H1 (cell line): ENCODE measurements around the gene HSCB. TPM values are rescaled to one million over a fixed set of nuclear protein-coding genes. Genes with fewer than 3 reads are reported as not detected.

Experiments
- CTCF ChIA-PET: fragments of 300-600 bp; sonication (Branson Sonifier 250); formaldehyde crosslinking; loops from one replicate; lab custom pipeline; 2021; ENCODE audit not compliant: partially characterized antibody; lab: Charles Lee
- POLR2A ChIA-PET: fragments of 300-600 bp; sonication (Branson Sonifier 250); formaldehyde crosslinking; loops from one replicate; lab custom pipeline; 2021; ENCODE audit warnings: inconsistent platforms; ENCODE audit not compliant: partially characterized antibody; lab: Charles Lee
- DNase-seq, 2 experiments: peaks; one replicate each; pipeline versions ENCODE4 v3.0.0 to v3.0.0-alpha.2; 2010 to 2022; ENCODE audit warnings: low spot score in 2 of 2, low read depth in 1 of 2, mixed read lengths in 1 of 2
- FAIRE-seq: peaks from 2 replicates; lab custom pipeline; 2011; peaks lifted over from hg19 to GRCh38; lab: Jason Lieb, UNC
- H2AFZ ChIP-seq: 2 replicates; pipeline ENCODE4 v1.8.1; 2012; ENCODE audit warnings: low read length, inconsistent platforms
- H2AK5ac ChIP-seq: 2 replicates; pipeline ENCODE4 v1.6.1; 2013; ENCODE audit warnings: low read depth, low read length
- H2BK120ac ChIP-seq: replicated peaks from 2 replicates; pipeline ENCODE3; 2013; ENCODE audit warnings: low read depth, low read length, inconsistent platforms
- H2BK12ac ChIP-seq: 2 replicates; pipeline ENCODE4 v1.6.1; 2013; ENCODE audit warnings: low read depth, low read length
- H2BK15ac ChIP-seq: 2 replicates; pipeline ENCODE4 v1.6.1; 2013; ENCODE audit warnings: low read length
- H2BK20ac ChIP-seq: 2 replicates; pipeline ENCODE4 v1.6.1; 2013; ENCODE audit warnings: low read length
- H2BK5ac ChIP-seq: 2 replicates; pipeline ENCODE4 v1.6.1; 2013; ENCODE audit warnings: low read depth, low read length
- H3K14ac ChIP-seq: 2 replicates; pipeline ENCODE4 v1.6.1; 2013; ENCODE audit warnings: inconsistent platforms; ENCODE audit not compliant: insufficient read length
- H3K18ac ChIP-seq: 2 replicates; pipeline ENCODE4 v1.6.1; 2013; ENCODE audit warnings: low read length; ENCODE audit errors: extremely low read depth
- H3K23ac ChIP-seq: 2 replicates; pipeline ENCODE4 v1.6.1; 2013; ENCODE audit warnings: inconsistent platforms; ENCODE audit not compliant: insufficient read length
- H3K23me2 ChIP-seq: 2 replicates; pipeline ENCODE4 v1.6.1; 2013; ENCODE audit warnings: low read depth, low read length
- H3K27ac ChIP-seq: 2 replicates; pipeline ENCODE4 v1.6.1; 2011; ENCODE audit warnings: low read depth, low read length, inconsistent platforms
- H3K27me3 ChIP-seq, 4 experiments: replicated peaks in 1 of 4; 1 replicate in 1 of 4; 2 replicates in 3 of 4; pipeline versions ENCODE4 v1.6.1 to v1.8.1; 2011 to 2013; ENCODE audit warnings: low read length in 3 of 4, mild to moderate bottlenecking in 3 of 4, inconsistent platforms in 2 of 4, mixed read lengths in 2 of 4, moderate library complexity in 1 of 4; ENCODE audit not compliant: control insufficient read depth in 3 of 4, insufficient read depth in 3 of 4; ENCODE audit errors: extremely low read depth in 1 of 4
- H3K36me3 ChIP-seq, 4 experiments: 2 replicates each; pipeline versions ENCODE4 v1.6.1 to v1.8.1; 2011 to 2013; ENCODE audit warnings: mild to moderate bottlenecking in 4 of 4, low read length in 3 of 4, moderate library complexity in 2 of 4, control low read depth in 1 of 4, inconsistent platforms in 1 of 4; ENCODE audit not compliant: insufficient read depth in 4 of 4, control insufficient read depth in 2 of 4
- H3K4ac ChIP-seq: replicated peaks from 2 replicates; pipeline ENCODE3; 2013; ENCODE audit warnings: low read length, low read depth, mixed read lengths, inconsistent platforms; ENCODE audit not compliant: insufficient read length
- H3K4me1 ChIP-seq, 4 experiments: replicated peaks in 1 of 4; 1 replicate in 1 of 4; 2 replicates in 3 of 4; pipeline versions ENCODE4 v1.6.1 to v1.8.1; 2011 to 2013; ENCODE audit warnings: low read length in 3 of 4, inconsistent platforms in 2 of 4, mixed read lengths in 1 of 4; ENCODE audit not compliant: insufficient read depth in 4 of 4, control insufficient read depth in 3 of 4
- H3K4me2 ChIP-seq, 2 experiments: 2 replicates each; pipeline versions ENCODE4 v1.6.1 to v1.8.1; 2011 to 2013; ENCODE audit warnings: low read depth in 2 of 2, low read length in 2 of 2, control low read depth in 1 of 2, inconsistent platforms in 1 of 2, mild to moderate bottlenecking in 1 of 2; ENCODE audit not compliant: insufficient read depth in 1 of 2
- H3K4me3 ChIP-seq, 4 experiments: fragments of 200-600, 300-600 bp in 1 of 4; sonication (generic), shearing (Covaris generic), sonication (Bioruptor Twin) in 1 of 4; 2 replicates each; pipeline versions ENCODE4 v1.5.1 to v1.8.1; 2011 to 2016; ENCODE audit warnings: low read length in 4 of 4, low read depth in 3 of 4, control low read depth in 2 of 4, inconsistent platforms in 2 of 4, mild to moderate bottlenecking in 2 of 4, mixed read lengths in 1 of 4, moderate library complexity in 1 of 4; ENCODE audit not compliant: insufficient read depth in 2 of 4; ENCODE audit errors: extremely low read depth in 1 of 4
- H3K56ac ChIP-seq: replicated peaks from 2 replicates; pipeline ENCODE3; 2013; ENCODE audit warnings: low read depth, mild to moderate bottlenecking, mixed read lengths, low read length, inconsistent platforms; ENCODE audit not compliant: insufficient read length
- H3K79me1 ChIP-seq: 2 replicates; pipeline ENCODE4 v1.6.1; 2013; ENCODE audit warnings: low read depth, low read length, control low read depth
- H3K79me2 ChIP-seq, 2 experiments: 2 replicates each; pipeline versions ENCODE4 v1.6.1 to v1.8.1; 2012 to 2013; ENCODE audit warnings: low read length in 2 of 2, mild to moderate bottlenecking in 2 of 2, inconsistent platforms in 1 of 2; ENCODE audit not compliant: insufficient read depth in 2 of 2, control insufficient read depth in 1 of 2
- H3K9ac ChIP-seq, 4 experiments: replicated peaks in 1 of 4; 1 replicate in 1 of 4; 2 replicates in 3 of 4; pipeline versions ENCODE4 v1.6.1 to v1.8.1; 2011 to 2013; ENCODE audit warnings: low read depth in 3 of 4, low read length in 3 of 4, control low read depth in 2 of 4, mild to moderate bottlenecking in 2 of 4, moderate library complexity in 2 of 4, inconsistent platforms in 1 of 4; ENCODE audit errors: extremely low read depth in 1 of 4
- H3K9me3 ChIP-seq, 2 experiments: 2 replicates each; pipeline versions ENCODE4 v1.6.1 to v1.8.1; 2012 to 2013; ENCODE audit warnings: mild to moderate bottlenecking in 2 of 2, moderate library complexity in 2 of 2, control low read depth in 1 of 2, inconsistent platforms in 1 of 2, low read depth in 1 of 2, low read length in 1 of 2, mixed read lengths in 1 of 2; ENCODE audit not compliant: insufficient read depth in 2 of 2
- H4K20me1 ChIP-seq, 2 experiments: replicated peaks in 1 of 2; 2 replicates each; pipeline versions ENCODE3 to v1.8.1; 2011 to 2013; ENCODE audit warnings: inconsistent platforms in 2 of 2, low read length in 2 of 2, mild to moderate bottlenecking in 1 of 2; ENCODE audit not compliant: insufficient read depth in 2 of 2, control insufficient read depth in 1 of 2
- H4K5ac ChIP-seq: 2 replicates; pipeline ENCODE4 v1.6.1; 2013; ENCODE audit warnings: low read length, low read depth, mixed read lengths, inconsistent platforms; ENCODE audit not compliant: insufficient read length
- H4K8ac ChIP-seq: 2 replicates; pipeline ENCODE4 v1.8.0; 2013; ENCODE audit warnings: mild to moderate bottlenecking, moderate library complexity, low read length, inconsistent platforms; ENCODE audit not compliant: insufficient read depth; ENCODE audit errors: extremely low read depth
- H4K91ac ChIP-seq: replicated peaks from 2 replicates; pipeline ENCODE3; 2013; ENCODE audit warnings: low read length, mixed read lengths, inconsistent platforms; ENCODE audit not compliant: insufficient read length
- BCL11A ChIP-seq, 2 experiments: IDR thresholded peaks; one replicate each; pipeline ENCODE4 v1.6.1; 2011; ENCODE audit warnings: low read depth in 2 of 2, low read length in 2 of 2, mild to moderate bottlenecking in 2 of 2
- CBX5 ChIP-seq: fragments of 300-800, 300-1000 bp; sonication (generic); IDR thresholded peaks from 2 replicates; pipeline ENCODE4 v1.7.1; 2016; ENCODE audit warnings: antibody characterized with exemption, low read length, low read depth
- CHD2 ChIP-seq: IDR thresholded peaks from 2 replicates; pipeline ENCODE4 v1.6.1; 2012; ENCODE audit warnings: low read length, improper control_type of control experiment
- EZH2 ChIP-seq: fragments of 200-600 bp; sonication (generic); IDR thresholded peaks from 2 replicates; pipeline ENCODE4 v1.7.1; 2012; ENCODE audit warnings: low read depth, mild to moderate bottlenecking, moderate library complexity, low read length, inconsistent platforms; ENCODE audit not compliant: severe bottlenecking
- GABPA ChIP-seq: IDR thresholded peaks from 2 replicates; pipeline ENCODE4 v1.6.1; 2011; ENCODE audit warnings: mild to moderate bottlenecking, low read length, moderate library complexity, borderline replicate concordance; ENCODE audit not compliant: insufficient read depth
- NANOG ChIP-seq: IDR thresholded peaks from 2 replicates; pipeline ENCODE4 v1.6.1; 2011; ENCODE audit warnings: low read length, low read depth, mild to moderate bottlenecking, inconsistent platforms; ENCODE audit not compliant: insufficient read depth, poor library complexity, severe bottlenecking
- RXRA ChIP-seq: IDR thresholded peaks from 2 replicates; pipeline ENCODE4 v1.6.1; 2011; ENCODE audit warnings: low read depth, mild to moderate bottlenecking, low read length, moderate library complexity; ENCODE audit not compliant: insufficient read depth
- SUZ12 ChIP-seq: fragments of 200-600 bp; sonication (generic); IDR thresholded peaks from 2 replicates; pipeline ENCODE4 v1.6.1; 2012; ENCODE audit warnings: mild to moderate bottlenecking, inconsistent platforms, low read length, moderate library complexity, mixed read lengths
- TAF1 ChIP-seq: IDR thresholded peaks from 2 replicates; pipeline ENCODE4 v1.6.1; 2011; ENCODE audit warnings: mild to moderate bottlenecking, low read depth, low read length
- WGBS, 2 experiments: shearing (Covaris generic) in 1 of 2; methylation state at CpG; one replicate each; pipeline versions ENCODE4 v1.1.6 to v1.1.7; 2013 to 2015; ENCODE audit warnings: low lambda C conversion rate in 2 of 2, mixed read lengths in 2 of 2, inconsistent platforms in 1 of 2, low coverage in 1 of 2, missing lambda C conversion rate in 1 of 2; ENCODE audit not compliant: insufficient replicate concordance in 2 of 2, insufficient coverage in 1 of 2, insufficient read length in 1 of 2; ENCODE audit errors: extremely low coverage in 1 of 2, missing lambda C conversion rate in 1 of 2; 5-methylcytosine and 5-hydroxymethylcytosine counted together
- polyA plus RNA-seq, 7 experiments: library from polyadenylated mRNA; depleted of rRNA in 3 of 7; stranded (reverse) in 5 of 7; unstranded in 2 of 7; fragments of >200 nt in 5 of 7; fragments of 200-250 nt in 2 of 7; gene quantifications; 1 replicate in 5 of 7; 2 replicates in 1 of 7; 4 replicates in 1 of 7; pipeline versions ENCODE4 v1.2.1 to v1.2.3, GENCODE V29; 2011 to 2013; ENCODE audit warnings: missing spikeins in 2 of 7, mixed read lengths in 2 of 7
- total RNA-seq: library from RNA; stranded (reverse); fragmentation: NEBNext Ultra II Directional; extraction: Animal tissue kit (Norgen Biotek cat#: 25700); gene quantifications from 2 replicates; pipeline ENCODE4 v1.2.1, GENCODE V29; 2021
- TF ChIP-seq, protein P1 (sequence below): IDR thresholded peaks from 2 replicates; pipeline ENCODE4 v1.6.1; 2012; ENCODE audit warnings: inconsistent platforms

Gene HSCB
- total and polyA plus RNA-seq, 2 of the 8 experiments (the other 6 are each of a cell fraction or from before 2014, with no cell fraction given), result 14.7 to 16.6 TPM

DNA sequence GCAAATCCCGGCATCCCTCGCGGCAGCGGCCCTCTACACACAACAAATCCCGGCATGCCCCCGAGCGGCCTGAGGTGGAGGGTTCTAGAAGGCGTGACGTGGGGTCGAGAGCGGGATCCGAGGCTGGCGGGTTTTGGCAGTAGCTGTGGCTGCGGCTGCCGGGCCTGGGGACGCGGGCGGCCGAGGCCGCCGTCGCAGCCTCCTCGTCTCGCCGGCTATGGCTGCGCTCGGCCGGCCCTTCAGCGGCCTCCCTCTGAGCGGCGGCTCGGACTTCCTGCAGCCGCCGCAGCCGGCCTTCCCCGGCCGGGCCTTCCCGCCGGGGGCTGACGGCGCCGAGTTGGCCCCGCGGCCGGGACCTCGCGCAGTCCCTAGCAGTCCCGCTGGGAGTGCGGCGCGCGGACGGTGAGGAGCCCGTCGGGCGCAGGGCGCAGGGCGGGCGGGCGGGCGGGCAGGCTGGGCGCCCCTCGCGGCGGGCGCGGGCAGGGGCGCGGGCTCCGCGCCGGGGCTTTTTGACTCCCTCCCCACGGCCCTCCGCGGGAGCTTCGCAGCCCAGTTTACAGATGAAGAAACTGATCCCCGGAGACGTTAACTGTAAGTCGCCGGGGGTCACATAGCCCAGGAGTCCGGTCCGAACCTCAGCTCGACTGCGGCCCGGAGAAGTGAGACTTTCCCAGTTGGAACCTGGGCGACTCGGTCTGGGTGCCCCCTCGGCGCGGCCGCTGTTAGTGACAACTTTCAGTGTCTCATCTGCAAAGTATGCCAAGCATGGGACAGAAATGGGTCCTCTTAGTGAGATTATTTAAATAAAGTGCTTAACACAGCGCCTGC lies 31.0 kb downstream of the HSCB start, which contains the start of gene CCDC117:
TSS of gene CCDC117 (plus strand) at position 63 of the 828 bp plus-strand sequence. CDS start at position 218, 155 bp downstream.
- DNase-seq, result peak; percentile 89 to 92
- peaks cover 4% of the 10 kb centered on the region for H3K23me2 ChIP-seq
- no peak within 1 kb of the TSS for H2AFZ ChIP-seq
- no peak within 1 kb of the TSS for H2BK12ac ChIP-seq
- H3K56ac ChIP-seq, result no peak within 1 kb of the TSS
- POLR2A ChIA-PET, result interaction anchor here (0.6 to 5.5 kb wide), 7 partner anchors 12 to 237 kb away, joined by 3 to 31 read pairs (median 4); partner anchors contain the start of genes CHEK2, HSCB, TTC28 and XBP1
- peak within 1 kb of the TSS; percentile 72 for H4K5ac ChIP-seq
- no peak within 1 kb of the TSS; the same call in none of the 2 replicates for H3K18ac ChIP-seq
- peak within 1 kb of the TSS; percentile 97; the same call in 1 of the 2 replicates for H4K8ac ChIP-seq
- H3K4me2 ChIP-seq, result peak within 1 kb of the TSS; percentile 88 to 97
- H3K14ac ChIP-seq, result no peak within 1 kb of the TSS
- peak within 1 kb of the TSS; percentile 74 to 96 (median 88) for H3K9ac ChIP-seq
- H3K27me3 ChIP-seq, result no peaks in the 10 kb centered on the region
- no peak within 1 kb of the TSS for H2AK5ac ChIP-seq
- H3K4me1 ChIP-seq, result peaks cover 0 to 3% (median 0%) of the 10 kb centered on the region in 4 experiments; a peak in 2 of 7 replicates
- no peak within 1 kb of the TSS for H4K91ac ChIP-seq
- peak within 1 kb of the TSS; percentile 2 for H3K4ac ChIP-seq
- WGBS, 2 experiments, result 1% methylated on average over 54 of the region's 92 CpGs; no CpG with 5 or more reads in 1 of the 2 experiments
- peaks cover 3% of the 10 kb centered on the region; the same call in 1 of the 2 replicates for H3K79me1 ChIP-seq
- peak within 1 kb of the TSS; percentile 71 to 77 (median 73) for H3K4me3 ChIP-seq
- no peak within 1 kb of the TSS for H2BK5ac ChIP-seq
- H3K79me2 ChIP-seq, result peaks cover 0 to 27% of the 10 kb centered on the region in 2 experiments; a peak in 2 of 4 replicates
- H3K9me3 ChIP-seq, result no peaks in the 10 kb centered on the region
- CTCF ChIA-PET, result interaction anchor here (1.3 to 1.5 kb wide), 3 partner anchors 11 to 35 kb away, joined by 3 to 6 read pairs (median 3); no protein-coding TSS in a partner anchor
- peaks cover 0 to 29% (median 1%) of the 10 kb centered on the region in 4 experiments; a peak in 3 of 8 replicates for H3K36me3 ChIP-seq
- peak within 1 kb of the TSS; percentile 91; the same call in 1 of the 2 replicates for H3K27ac ChIP-seq
- no peak within 1 kb of the TSS for H2BK15ac ChIP-seq
- no peak for FAIRE-seq
- no peak within 1 kb of the TSS for H3K23ac ChIP-seq
- peaks cover 0 to 2% of the 10 kb centered on the region in 2 experiments for H4K20me1 ChIP-seq
- peak within 1 kb of the TSS; percentile 72 for H2BK120ac ChIP-seq
- no peak within 1 kb of the TSS for H2BK20ac ChIP-seq
- TF ChIP-seq, protein P1, sequence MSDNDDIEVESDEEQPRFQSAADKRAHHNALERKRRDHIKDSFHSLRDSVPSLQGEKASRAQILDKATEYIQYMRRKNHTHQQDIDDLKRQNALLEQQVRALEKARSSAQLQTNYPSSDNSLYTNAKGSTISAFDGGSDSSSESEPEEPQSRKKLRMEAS, result peak; percentile 61; the same call in 1 of the 2 replicates
- TF ChIP-seq CHD2 (0 out of 2 replicates have a peak, but pooled peaks have one; percentile 27), EZH2 (no peak), NANOG (no peak), BCL11A (IDR thresholded peaks at IDR 0.05; ENCODE audit: low read depth in 2 of 2, low read length in 2 of 2) (no peak), TAF1 (peak; percentile 76; the same call in 1 of the 2 replicates), GABPA (no peak), SUZ12 (no peak), RXRA (no peak), CBX5 (no peak)
